Activated CD4-positive, alpha-beta T cell treated with anti-CD3 and anti-CD28 coated beads for 24 hours (primary cell): ENCODE results near the gene NCAM2.
"Not testable (repeated sequence)": the region's sequence is repeated elsewhere in the genome, so short reads cannot be mapped to it uniquely, and the experiment has no call there.

ENCODE experiments used
- DNase-seq, 2 donors: peaks; one replicate each; pipeline ENCODE4 v3.0.0-alpha.2; 2020; ENCODE audit warnings: low read depth in 2 of 2

Gene NCAM2

GRCh38 chr21:21309510-21309909, 311.3 kb downstream of the NCAM2 start:
- no peak for DNase-seq

GRCh38 chr21:21324297-21324696, 326.1 kb downstream of the NCAM2 start:
- DNase-seq: no peak

- no peak for DNase-seq
Measured at GRCh38 chr21:21332492-21332891, 334.3 kb downstream of the NCAM2 start.

GRCh38 chr21:21341041-21341440, 342.8 kb downstream of the NCAM2 start:
- DNase-seq: no peak

GRCh38 chr21:21345296-21345695, 347.1 kb downstream of the NCAM2 start:
- DNase-seq: no peak

- DNase-seq: no peak
Measured at GRCh38 chr21:21345872-21346271, 347.7 kb downstream of the NCAM2 start.

GRCh38 chr21:21366277-21366676, 368.1 kb downstream of the NCAM2 start:
- no peak for DNase-seq

GRCh38 chr21:21367583-21367982, 369.4 kb downstream of the NCAM2 start:
- no peak for DNase-seq

GRCh38 chr21:21373969-21374368, 375.8 kb downstream of the NCAM2 start:
- DNase-seq: no peak

- no peak for DNase-seq
Measured at GRCh38 chr21:21383126-21383525, 384.9 kb downstream of the NCAM2 start.

GRCh38 chr21:21384977-21385376, 386.8 kb downstream of the NCAM2 start:
- no peak for DNase-seq

GRCh38 chr21:21385404-21385803, 387.2 kb downstream of the NCAM2 start:
- DNase-seq: no peak

- no peak for DNase-seq
Measured at GRCh38 chr21:21387916-21388315, 389.7 kb downstream of the NCAM2 start.

GRCh38 chr21:21394064-21394463, 395.9 kb downstream of the NCAM2 start:
- no peak for DNase-seq

- no peak for DNase-seq
Measured at GRCh38 chr21:21396424-21396823, 398.2 kb downstream of the NCAM2 start.

GRCh38 chr21:21397464-21397863, 399.3 kb downstream of the NCAM2 start:
- no peak for DNase-seq

- no peak for DNase-seq
Measured at GRCh38 chr21:21401444-21401843, 403.2 kb downstream of the NCAM2 start.

GRCh38 chr21:21402187-21402586, 404.0 kb downstream of the NCAM2 start:
- DNase-seq: not testable (repeated sequence)

- DNase-seq: not testable (repeated sequence)
Measured at GRCh38 chr21:21404261-21404660, 406.1 kb downstream of the NCAM2 start.

GRCh38 chr21:21406921-21407320, 408.7 kb downstream of the NCAM2 start:
- DNase-seq: no peak

- no peak for DNase-seq
Measured at GRCh38 chr21:21412096-21412495, 413.9 kb downstream of the NCAM2 start.

GRCh38 chr21:21415741-21416140, 417.5 kb downstream of the NCAM2 start:
- DNase-seq: no peak

GRCh38 chr21:21434944-21435343, 436.7 kb downstream of the NCAM2 start:
- no peak for DNase-seq

- DNase-seq: no peak
Measured at GRCh38 chr21:21436012-21436534, 437.9 kb downstream of the NCAM2 start.
